Thoracic aorta (tissue), 2 donors: ENCODE data around the gene HCCS. TPM values are rescaled to one million over a fixed set of nuclear protein-coding genes. Genes with fewer than 3 reads are reported as not detected.

Experiments used
- ATAC-seq: fragments of 150-250 bp; one replicate; pipeline ENCODE4 v1.8.0; 2017; ENCODE audit warnings: low read depth; ENCODE audit not compliant: insufficient number of reproducible peaks, low FRiP score
- DNase-seq: peaks from one replicate; pipeline ENCODE4 v3.0.0-alpha.2; 2020; ENCODE audit warnings: low spot score
- H3K27ac ChIP-seq, 2 donors: fragments of 200-600 bp; sonication (generic); 1 replicate in 1 of 2; 2 replicates in 1 of 2; pipeline ENCODE4 v1.5.1; 2016; ENCODE audit warnings: mild to moderate bottlenecking in 2 of 2, moderate library complexity in 2 of 2
- H3K27me3 ChIP-seq: fragments of 200-600 bp; sonication (generic); replicated peaks from 2 replicates; pipeline ENCODE4 v1.6.0; 2016; ENCODE audit warnings: mild to moderate bottlenecking; ENCODE audit not compliant: insufficient read depth
- H3K36me3 ChIP-seq: fragments of 200-600 bp; sonication (generic); one replicate; pipeline ENCODE4 v1.5.1; 2016
- H3K4me1 ChIP-seq, 2 donors: fragments of 200-600 bp; sonication (generic); 1 replicate in 1 of 2; 2 replicates in 1 of 2; pipeline versions ENCODE4 v1.5.1 to v1.6.0; 2016; ENCODE audit warnings: low read depth in 2 of 2, mild to moderate bottlenecking in 1 of 2; ENCODE audit not compliant: control insufficient read depth in 1 of 2
- H3K4me3 ChIP-seq: fragments of 200-600 bp; sonication (generic); 2 replicates; pipeline ENCODE4 v1.5.1; 2016; ENCODE audit warnings: mild to moderate bottlenecking
- H3K9me3 ChIP-seq: fragments of 200-600 bp; sonication (generic); 2 replicates; pipeline ENCODE4 v1.5.1; 2016
- total RNA-seq, 2 donors: library from RNA; depleted of rRNA; stranded (reverse); fragments of >200 nt; gene quantifications; one replicate each; pipeline versions ENCODE4 v1.1.0 to v1.2.3, GENCODE V29; 2016
- TF ChIP-seq, protein P1 (sequence below): fragments of 200-600 bp; sonication (generic); IDR thresholded peaks from one replicate; pipeline ENCODE4 v1.5.1; 2019; ENCODE audit warnings: antibody characterized with exemption

The HCCS gene
- total RNA-seq, 2 donors from 2014 or later: 4.7 to 4.9 TPM

DNA sequence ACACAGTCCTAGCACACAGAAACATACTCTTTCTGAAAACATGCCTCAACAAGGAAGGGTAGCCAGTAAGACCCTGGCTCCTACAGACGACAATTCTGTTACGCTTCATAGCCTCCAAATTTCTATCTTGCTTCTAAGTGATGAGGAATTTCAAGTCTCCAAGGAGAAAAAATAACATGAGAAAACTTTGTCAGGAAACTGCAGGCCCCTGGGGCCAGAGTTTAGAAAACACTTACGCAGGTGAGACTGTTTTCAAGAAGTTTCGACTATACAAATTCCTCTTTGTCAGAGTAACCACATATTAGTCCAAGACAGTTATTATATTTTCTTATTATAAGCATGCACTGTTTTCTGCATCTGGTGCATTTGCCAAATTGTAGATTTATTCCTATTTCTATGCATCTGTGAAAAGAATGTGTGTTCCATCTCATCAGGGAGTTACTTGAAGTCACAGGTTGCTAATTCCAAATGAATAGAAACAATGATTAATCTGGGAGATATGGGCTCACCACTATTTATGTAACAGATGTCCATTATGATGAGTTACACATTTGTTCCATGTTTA, 30.3 kb upstream of the HCCS start:
- DNase-seq (no peak), ATAC-seq (no peak)
- no peaks in the 10 kb centered on the region for H3K27me3 ChIP-seq
- H3K36me3 ChIP-seq: no peaks in the 10 kb centered on the region
- H3K4me1 ChIP-seq: no peaks in the 10 kb centered on the region
- TF ChIP-seq, protein P1, sequence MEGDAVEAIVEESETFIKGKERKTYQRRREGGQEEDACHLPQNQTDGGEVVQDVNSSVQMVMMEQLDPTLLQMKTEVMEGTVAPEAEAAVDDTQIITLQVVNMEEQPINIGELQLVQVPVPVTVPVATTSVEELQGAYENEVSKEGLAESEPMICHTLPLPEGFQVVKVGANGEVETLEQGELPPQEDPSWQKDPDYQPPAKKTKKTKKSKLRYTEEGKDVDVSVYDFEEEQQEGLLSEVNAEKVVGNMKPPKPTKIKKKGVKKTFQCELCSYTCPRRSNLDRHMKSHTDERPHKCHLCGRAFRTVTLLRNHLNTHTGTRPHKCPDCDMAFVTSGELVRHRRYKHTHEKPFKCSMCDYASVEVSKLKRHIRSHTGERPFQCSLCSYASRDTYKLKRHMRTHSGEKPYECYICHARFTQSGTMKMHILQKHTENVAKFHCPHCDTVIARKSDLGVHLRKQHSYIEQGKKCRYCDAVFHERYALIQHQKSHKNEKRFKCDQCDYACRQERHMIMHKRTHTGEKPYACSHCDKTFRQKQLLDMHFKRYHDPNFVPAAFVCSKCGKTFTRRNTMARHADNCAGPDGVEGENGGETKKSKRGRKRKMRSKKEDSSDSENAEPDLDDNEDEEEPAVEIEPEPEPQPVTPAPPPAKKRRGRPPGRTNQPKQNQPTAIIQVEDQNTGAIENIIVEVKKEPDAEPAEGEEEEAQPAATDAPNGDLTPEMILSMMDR: no peak
- no peak overlapping the region for H3K4me3 ChIP-seq
- H3K9me3 ChIP-seq: no peaks in the 10 kb centered on the region
- no peak overlapping the region for H3K27ac ChIP-seq

DNA sequence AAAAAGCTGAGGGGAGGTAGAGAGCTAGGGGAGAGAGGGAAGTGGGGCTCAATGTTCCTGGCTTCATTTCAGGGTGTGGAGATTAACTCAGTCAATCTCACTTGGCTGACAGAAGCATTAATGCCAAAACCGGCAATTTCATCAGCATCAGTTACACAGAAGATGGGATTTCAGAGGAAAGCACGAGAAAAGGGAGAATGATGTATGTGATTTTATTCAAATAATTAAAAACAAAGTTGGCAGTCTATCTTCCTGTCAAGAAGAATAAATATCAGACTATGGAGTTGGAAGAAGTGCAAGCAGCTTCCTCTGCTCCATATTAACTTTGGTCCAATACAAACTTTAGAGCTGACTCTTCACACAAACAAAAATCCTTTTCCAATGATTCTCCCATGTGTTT, 29.6 kb upstream of the HCCS start:
- ATAC-seq: no peak

DNA sequence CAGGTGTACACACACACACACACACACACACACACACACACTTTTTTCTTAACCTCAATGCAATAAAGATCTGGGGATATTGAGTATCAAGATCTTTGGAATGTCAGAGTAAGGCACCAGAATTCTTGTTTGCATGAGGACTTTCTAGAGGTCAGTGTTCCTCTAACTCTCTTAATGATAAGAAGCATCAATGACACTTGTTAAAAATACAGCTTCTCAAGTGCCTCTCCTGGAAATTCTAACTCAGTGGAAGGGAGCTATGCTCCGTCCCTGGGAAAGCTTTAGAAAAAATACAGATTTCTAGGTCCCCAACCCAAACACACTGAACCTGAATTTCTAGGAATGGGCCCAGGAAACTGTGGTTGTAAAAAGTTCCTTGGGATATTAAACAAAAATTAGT, 25.8 kb upstream of the HCCS start:
- no peaks in the 10 kb centered on the region for H3K36me3 ChIP-seq
- H3K27me3 ChIP-seq: no peaks in the 10 kb centered on the region
- no peak for ATAC-seq
- no peaks in the 10 kb centered on the region for H3K4me1 ChIP-seq
- H3K27ac ChIP-seq: no peak overlapping the region
- no peaks in the 10 kb centered on the region for H3K9me3 ChIP-seq
- H3K4me3 ChIP-seq: no peak overlapping the region
- TF ChIP-seq, protein P1: no peak
- DNase-seq: no peak

More for the DNA sequence above, 29.6 kb upstream of the HCCS start:
- H3K9me3 ChIP-seq: no peaks in the 10 kb centered on the region
- H3K4me3 ChIP-seq: no peak overlapping the region
- H3K36me3 ChIP-seq: no peaks in the 10 kb centered on the region
- no peak for DNase-seq
- H3K27me3 ChIP-seq: no peaks in the 10 kb centered on the region
- H3K4me1 ChIP-seq: no peaks in the 10 kb centered on the region
- TF ChIP-seq, protein P1: no peak
- no peak overlapping the region for H3K27ac ChIP-seq

DNA sequence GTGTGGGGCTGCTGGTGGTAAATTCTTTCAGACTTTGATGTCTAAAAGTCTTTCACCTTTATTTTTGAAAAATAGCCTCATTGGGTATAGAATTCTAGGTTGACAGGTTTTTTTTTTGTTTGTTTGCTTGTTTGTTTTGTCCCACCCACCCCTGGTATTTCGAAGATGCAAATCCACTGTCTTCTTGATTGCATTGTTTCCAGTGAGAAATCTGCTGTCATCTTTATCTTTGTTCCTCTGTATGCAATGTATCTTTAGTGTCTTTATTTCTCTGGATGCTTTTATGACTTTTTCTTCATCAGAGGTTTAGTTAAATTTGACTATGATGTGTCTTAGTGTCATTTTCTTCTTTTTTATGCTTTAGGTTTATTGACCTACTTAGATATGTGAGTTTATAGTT, 21.3 kb upstream of the HCCS start:
- DNase-seq (no peak), ATAC-seq (no peak)
- Histone ChIP-seq H3K4me1 (no peaks in the 10 kb centered on the region), H3K36me3 (no peaks in the 10 kb centered on the region), H3K27ac (no peak overlapping the region), H3K9me3 (no peaks in the 10 kb centered on the region), H3K27me3 (no peaks in the 10 kb centered on the region), H3K4me3 (no peak overlapping the region)
- TF ChIP-seq, protein P1: no peak

DNA sequence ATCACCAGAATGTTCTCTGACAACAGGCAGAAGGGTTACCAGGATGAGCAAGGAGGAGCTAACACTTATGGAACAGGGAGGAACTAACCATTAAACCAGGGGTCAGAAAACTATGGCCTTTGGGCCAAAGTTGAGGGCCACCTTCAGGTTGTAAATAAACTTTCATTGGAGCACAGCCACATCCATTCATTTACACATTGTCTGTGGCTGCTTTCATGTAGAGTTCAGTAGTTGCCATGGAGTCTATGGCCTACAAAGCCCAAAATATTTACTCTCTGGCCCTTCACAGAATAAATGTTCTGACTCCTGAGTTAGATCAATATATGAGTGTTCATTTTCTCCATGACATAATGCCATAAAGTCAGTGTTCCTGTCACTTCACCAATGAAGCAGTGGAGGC, 13.2 kb upstream of the HCCS start:
- TF ChIP-seq, protein P1: no peak
- Histone ChIP-seq H3K4me1 (peaks cover 0 to 12% of the 10 kb centered on the region in 2 donors), H3K27ac (no peak overlapping the region), H3K4me3 (no peak overlapping the region), H3K27me3 (no peaks in the 10 kb centered on the region), H3K9me3 (no peaks in the 10 kb centered on the region), H3K36me3 (no peaks in the 10 kb centered on the region)
- ATAC-seq: no peak
- no peak for DNase-seq
